HG03469 (cell line): Measurements from ENCODE around the gene LIMK1.
"Not testable (repeated sequence)": the region's sequence is repeated elsewhere in the genome, so short reads cannot be mapped to it uniquely, and the experiment has no call there.

ENCODE experiments used
- ATAC-seq: cut with Tn5 transposase; IDR thresholded peaks from one replicate; pipeline ENCODE4 v1.9.1; 2021; ENCODE audit warnings: mild to moderate bottlenecking, moderate library complexity, moderate number of reproducible peaks; ENCODE audit not compliant: unreplicated experiment

Gene LIMK1

DNA sequence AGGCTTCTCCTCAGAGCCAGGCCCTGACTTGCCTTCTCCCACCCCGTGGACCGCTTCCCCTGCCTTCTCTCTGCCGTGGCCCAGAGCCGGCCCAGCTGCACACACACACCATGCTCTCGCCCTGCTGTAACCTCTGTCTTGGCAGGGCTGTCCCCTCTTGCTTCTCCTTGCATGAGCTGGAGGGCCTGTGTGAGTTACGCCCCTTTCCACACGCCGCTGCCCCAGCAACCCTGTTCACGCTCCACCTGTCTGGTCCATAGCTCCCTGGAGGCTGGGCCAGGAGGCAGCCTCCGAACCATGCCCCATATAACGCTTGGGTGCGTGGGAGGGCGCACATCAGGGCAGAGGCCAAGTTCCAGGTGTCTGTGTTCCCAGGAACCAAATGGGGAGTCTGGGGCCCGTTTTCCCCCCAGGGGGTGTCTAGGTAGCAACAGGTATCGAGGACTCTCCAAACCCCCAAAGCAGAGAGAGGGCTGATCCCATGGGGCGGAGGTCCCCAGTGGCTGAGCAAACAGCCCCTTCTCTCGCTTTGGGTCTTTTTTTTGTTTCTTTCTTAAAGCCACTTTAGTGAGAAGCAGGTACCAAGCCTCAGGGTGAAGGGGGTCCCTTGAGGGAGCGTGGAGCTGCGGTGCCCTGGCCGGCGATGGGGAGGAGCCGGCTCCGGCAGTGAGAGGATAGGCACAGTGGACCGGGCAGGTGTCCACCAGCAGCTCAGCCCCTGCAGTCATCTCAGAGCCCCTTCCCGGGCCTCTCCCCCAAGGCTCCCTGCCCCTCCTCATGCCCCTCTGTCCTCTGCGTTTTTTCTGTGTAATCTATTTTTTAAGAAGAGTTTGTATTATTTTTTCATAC, 38.0 kb downstream of the LIMK1 start:
- ATAC-seq, result no peak

DNA sequence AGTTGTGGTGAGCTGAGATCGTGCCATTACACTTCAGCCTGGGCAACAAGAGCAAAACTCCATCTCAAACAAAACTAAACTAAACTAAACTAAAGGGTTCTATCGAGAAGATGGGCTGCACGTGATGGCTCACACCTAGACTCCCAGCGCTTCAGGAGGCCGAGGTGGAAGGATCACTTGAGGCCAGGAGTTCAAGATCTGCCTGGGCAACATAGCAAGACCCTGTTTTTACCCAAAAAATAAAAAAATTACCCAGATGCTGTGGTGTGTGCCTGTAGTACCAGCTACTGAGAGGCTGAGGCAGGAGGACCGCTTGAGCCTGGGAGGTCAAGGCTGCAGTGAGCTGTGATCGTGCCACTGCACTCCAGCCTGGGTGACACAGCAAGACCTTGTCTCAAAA, 40.3 kb downstream of the LIMK1 start:
- ATAC-seq, result not testable (repeated sequence)

DNA sequence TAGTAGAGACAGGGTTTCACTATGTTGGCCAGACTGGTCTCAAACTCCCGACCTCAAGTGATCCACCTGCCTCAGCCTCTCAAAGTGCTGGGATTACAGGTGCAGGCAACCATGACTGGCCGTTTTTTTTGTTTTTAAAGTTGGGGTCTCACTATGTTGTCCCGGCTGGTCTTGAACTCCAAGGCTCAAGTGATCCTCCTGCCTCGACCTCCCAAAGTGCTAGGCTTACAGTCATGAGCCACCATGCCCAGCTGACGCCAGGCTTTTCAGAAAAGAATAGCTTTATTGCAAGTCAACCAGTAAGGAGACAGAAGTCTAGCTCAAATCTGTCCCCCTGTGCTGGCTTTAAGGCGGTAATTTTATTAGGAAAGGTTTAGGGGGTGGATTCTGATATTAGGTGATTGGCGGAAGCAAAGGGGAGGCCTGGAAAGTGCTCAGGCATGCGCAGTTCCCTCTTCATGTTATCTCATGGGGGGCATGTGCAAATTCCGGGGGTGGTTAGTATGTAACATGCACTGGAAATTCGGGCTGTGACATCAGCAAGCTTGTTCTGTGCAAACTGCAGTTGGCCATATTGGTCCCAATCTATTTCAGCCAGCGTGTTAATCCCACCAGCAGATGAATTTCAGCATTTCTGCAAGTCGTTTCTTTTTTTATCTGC, 42.7 kb downstream of the LIMK1 start:
- no peak for ATAC-seq

GRCh38 chr7:74129887-74130286, 46.3 kb downstream of the LIMK1 start:
- ATAC-seq, result no peak

- no peak for ATAC-seq
Observed at GRCh38 chr7:74130518-74130917, 46.9 kb downstream of the LIMK1 start.

DNA sequence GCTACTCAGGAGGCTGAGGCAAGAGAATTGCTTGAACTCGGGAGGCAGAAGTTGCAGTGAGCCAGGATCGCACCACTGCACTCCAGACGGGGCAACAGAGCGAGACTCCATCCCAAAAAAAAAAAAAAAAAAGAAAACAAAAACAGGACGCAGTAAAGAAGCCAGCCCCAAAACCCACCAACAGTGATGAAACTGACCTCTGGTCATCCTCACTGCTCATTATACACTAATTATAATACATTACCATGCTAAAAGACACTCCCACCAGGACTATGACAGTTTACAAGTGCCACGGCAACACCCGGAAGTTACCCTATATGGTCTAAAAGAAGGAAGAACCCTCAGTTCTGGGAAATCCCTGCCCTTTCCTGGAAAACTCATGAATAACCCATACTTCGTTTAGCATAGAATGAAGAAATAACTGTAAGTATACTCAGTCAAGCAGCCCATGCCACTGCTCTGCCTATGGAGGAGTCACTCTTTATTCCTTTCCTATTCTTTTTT, 50.6 kb downstream of the LIMK1 start:
- no peak for ATAC-seq

- no peak for ATAC-seq
Observed at GRCh38 chr7:74138334-74138867, 54.8 kb downstream of the LIMK1 start.

DNA sequence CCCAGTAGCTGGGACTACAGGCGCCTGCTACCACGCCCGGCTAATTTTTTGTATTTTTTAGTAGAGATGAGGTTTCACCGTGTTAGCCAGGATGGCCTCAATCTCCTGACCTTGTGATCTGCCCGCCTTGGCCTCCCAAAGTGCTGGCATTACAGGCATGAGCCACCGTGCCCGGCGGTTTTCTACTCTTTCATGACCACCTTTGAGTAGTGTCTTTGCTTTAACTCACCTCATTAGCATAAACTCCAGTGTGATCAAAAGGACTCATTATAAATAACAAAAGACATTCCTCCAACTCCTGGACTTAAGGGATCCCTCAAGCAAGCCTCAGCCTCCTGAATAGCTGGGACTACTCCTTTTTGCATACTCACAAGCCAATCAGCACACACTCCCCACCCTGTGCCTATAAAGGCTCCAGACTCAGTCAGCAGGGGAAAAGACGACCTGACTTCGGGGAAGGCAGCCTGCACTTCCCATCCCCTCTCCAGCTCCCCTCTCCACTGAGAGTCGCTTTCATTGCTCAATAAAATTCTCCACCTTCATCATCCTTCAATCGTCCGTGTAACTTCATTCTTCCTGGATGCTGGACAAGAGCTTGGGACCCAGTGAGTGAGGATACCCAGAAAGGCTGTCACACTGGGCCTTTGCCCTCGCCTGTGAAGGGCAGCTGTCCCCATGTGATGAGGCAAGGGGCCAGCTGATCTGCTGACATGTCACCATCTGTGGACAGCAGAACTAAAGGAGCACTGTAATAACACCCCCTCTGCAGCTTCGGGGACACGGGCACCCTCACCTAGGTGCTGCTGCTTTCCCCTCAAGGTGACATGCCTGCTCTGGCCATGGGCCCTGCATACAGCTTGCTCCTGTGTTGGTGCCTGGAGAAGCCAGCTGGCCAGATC, 55.6 kb downstream of the LIMK1 start:
- no peak for ATAC-seq

DNA sequence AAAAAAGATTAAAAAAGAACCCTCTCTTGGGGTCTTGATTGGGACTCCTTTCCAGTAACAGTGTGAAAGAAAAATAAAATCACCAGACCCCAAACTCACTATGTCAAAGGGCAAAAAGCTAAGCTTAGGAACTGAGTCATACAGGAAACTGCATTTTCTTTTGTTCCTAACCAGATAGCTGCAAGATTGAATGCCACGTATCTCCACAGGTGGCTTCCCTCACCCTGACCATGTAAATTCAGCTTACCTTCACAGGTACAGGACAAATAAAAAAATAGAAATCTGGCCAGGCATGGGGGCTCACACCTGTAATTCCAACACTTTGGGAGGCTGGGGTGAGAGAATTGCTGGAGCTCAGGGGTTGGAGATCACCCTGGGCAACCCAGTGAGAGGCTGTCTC, 58.1 kb downstream of the LIMK1 start:
- ATAC-seq, result no peak

GRCh38 chr7:74143383-74143782, 59.8 kb downstream of the LIMK1 start:
- ATAC-seq, result no peak

DNA sequence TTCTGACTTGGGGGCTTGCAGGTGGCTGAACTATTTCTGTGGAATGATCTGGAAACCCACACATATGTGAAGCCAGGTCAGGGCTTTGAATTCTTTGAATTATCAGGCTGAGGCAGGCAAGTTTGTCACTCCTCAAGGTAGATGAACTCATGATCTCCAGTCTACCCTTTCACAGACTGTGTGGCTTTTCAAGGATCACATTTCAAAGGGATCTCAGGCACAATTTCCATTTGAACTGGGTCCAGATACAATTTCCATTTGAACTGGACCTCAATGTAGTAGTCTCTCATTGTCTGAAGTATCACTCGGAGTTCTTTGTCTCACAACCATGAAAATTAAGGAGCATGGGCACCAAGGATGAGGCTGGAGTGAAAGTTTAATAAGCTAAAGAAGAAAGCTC, 64.9 kb downstream of the LIMK1 start:
- ATAC-seq, result no peak

DNA sequence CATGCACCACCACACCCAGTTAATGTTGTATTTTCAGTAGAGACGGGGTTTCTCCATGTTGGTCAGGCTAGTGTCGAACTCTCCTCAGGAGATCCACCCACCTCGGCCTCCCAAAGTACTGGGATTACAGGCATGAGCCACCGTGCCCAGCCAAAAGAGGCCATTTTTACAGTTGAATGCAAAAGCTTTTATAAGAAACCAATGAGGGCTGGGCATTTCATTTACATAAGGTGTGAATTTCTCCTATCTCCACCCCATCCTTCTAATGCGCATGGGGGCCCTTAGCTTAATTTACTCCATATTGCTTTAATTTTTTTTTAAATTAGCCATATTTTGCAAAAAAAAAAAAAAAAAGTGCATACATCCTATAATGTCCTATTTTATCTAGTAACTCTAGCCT, 65.5 kb downstream of the LIMK1 start:
- ATAC-seq, result no peak

GRCh38 chr7:74149603-74150002, 66.0 kb downstream of the LIMK1 start:
- ATAC-seq, result no peak

DNA sequence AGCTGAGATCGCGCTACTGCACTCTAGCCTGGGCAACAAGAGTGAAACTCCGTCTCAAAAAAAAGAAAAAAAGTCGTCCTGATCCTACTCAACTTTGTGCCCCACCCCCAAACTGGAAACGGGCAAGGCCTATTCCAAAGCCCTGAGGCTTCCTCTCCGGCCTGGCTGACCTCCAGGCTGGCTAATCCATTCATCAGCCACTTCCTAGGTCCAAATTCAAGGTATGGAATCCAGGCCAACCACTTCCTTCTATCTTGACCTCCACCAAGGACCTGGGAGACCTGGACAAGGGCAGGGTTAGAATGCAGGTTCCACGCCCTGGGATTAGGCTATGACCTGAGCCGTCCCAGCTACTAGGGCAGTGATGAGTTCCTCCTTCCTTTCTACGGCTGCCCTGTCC, 70.1 kb downstream of the LIMK1 start:
- ATAC-seq, result no peak

DNA sequence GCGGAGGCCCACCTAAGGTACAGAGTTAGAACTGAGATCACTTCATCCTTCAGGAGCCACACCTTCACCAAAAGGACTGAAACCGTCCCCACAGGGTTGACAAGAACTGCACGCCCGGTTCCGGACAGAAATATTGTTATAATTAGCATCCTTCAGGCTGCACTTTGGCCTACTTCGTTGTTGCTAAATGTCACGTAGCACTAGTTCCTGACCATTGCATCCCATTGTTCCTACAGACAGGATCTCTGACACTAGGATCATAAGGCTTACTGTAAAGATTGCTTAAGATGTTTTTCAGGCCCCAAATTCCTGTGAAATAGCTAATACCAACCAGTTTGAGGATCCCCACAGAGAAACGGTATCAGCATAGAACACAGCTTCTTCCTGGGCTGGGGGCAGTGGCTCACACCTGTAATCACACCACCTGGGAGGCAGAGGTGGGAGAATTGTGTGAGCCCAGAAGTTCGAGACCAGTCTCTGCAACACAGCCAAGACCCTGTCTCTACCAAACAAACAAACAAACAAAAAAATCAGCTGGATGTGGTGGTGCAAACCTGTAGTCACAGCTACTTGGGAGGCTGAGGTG, 72.3 kb downstream of the LIMK1 start:
- ATAC-seq, result no peak

DNA sequence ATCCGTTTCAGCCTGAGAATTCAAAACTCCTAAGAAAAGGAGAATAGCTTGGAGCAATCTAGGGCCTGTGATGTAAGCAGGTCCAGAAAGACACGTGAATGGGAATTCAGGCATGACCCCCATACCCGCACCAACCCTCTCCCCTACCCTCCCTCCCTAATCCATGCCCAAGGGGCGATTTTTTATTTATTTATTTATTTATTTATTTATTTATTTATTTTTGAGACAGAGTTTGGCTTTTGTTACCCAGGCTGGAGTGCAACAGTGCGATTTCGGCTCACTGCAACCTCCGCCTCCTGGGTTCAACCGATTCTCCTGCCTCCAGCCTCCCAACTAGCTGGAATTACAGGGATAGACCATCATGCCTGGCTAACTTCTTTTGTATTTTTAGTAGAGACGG, 74.0 kb downstream of the LIMK1 start:
- no peak for ATAC-seq

- no peak for ATAC-seq
Observed at GRCh38 chr7:74164985-74165456, 81.4 kb downstream of the LIMK1 start.

- no peak for ATAC-seq
Observed at GRCh38 chr7:74165867-74166593, 82.4 kb downstream of the LIMK1 start.

DNA sequence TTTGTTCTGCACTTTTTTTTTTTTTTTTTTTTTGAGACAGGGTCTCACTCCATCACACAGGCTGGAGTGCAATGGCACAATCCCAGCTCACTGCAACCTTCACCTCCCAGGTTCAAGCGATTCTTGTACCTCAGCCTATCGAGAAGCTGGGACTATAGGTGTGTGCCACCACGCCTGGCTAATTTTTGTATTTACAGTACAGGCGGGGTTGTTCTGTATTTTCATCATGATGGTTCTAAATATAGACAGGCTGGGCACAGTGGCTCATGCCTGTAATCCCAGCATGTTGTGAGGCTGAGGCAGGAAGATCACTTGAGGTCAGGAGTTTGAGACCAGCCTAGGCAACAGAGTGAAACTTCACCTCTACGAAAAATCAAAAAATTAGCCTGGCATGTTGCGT, 83.7 kb downstream of the LIMK1 start:
- not testable (repeated sequence) for ATAC-seq
